Myometrial cell (primary cell): ENCODE measurements around the gene PRR27. TPM values are rescaled to one million over a fixed set of nuclear protein-coding genes. Genes with fewer than 3 reads are reported as not detected.

Source experiments
- total RNA-seq: library from RNA; depleted of rRNA; stranded (reverse); fragments of >200 nt; gene quantifications from 2 replicates; pipeline ENCODE4 v1.2.3, GENCODE V29; 2015

The PRR27 gene
- not detected in 2 replicates for total RNA-seq

DNA sequence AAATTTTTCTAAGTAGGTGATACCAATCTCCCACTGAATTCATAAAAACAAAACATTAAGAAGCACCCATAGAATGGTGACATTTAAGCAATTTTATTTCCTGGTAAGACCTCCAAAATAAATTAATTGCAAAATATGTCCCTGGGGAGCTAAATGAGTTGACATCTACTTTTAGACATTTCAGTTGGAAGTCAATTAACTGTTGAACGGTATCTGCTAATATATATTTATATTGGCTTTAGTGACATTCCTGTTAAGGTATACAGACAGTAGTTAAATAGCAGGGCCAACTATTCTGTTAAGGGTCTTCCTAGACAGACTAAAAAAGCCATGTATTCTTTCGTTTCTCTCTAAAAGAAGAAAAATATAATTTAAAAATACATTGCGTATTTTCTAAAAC, at the start of gene PRR27:
PRR27 (plus strand) TSS at position 301 of the 400 bp plus-strand sequence. CDS start 139 bp downstream, outside the sequence.

GRCh38 chr4:70195425-70195824, 41.4 kb downstream of the PRR27 start, which contains the start of gene ODAM:
TSS of gene ODAM (plus strand) at chr4:70195725. CDS start at chr4:70196544, 819 bp downstream.

Other genes starting within 250 kb of the PRR27 start
- not detected in 2 replicates for gene CSN1S1, start 223.2 kb upstream of the PRR27 start, total RNA-seq
- gene CSN2, start 188.5 kb upstream of the PRR27 start, total RNA-seq, result not detected in 2 replicates
- not detected in 2 replicates for gene STATH, start 158.3 kb upstream of the PRR27 start, total RNA-seq
- not detected in 2 replicates for gene HTN3, start 125.8 kb upstream of the PRR27 start, total RNA-seq
- not detected in 2 replicates for gene HTN1, start 103.8 kb upstream of the PRR27 start, total RNA-seq
- gene ODAM, start 41.5 kb downstream of the PRR27 start, total RNA-seq, result not detected in 2 replicates
- gene FDCSP, start 71.9 kb downstream of the PRR27 start, total RNA-seq, result not detected in 2 replicates
- gene CSN3, start 88.4 kb downstream of the PRR27 start, total RNA-seq, result not detected in 2 replicates
- gene CABS1, start 180.7 kb downstream of the PRR27 start, total RNA-seq, result not detected in 2 replicates
- gene SMR3A, start 206.5 kb downstream of the PRR27 start, total RNA-seq, result not detected in 2 replicates
- gene SMR3B, start 228.9 kb downstream of the PRR27 start, total RNA-seq, result not detected in 2 replicates
- gene OPRPN, start 243.7 kb downstream of the PRR27 start, total RNA-seq, result not detected in 2 replicates